Suppressor macrophage treated with lipopolysaccharide for 1 hour (primary cell): ENCODE measurements around the gene MED1.
"Not testable (repeated sequence)": the region's sequence is repeated elsewhere in the genome, so short reads cannot be mapped to it uniquely, and the experiment has no call there.

Experiments
- DNase-seq, 3 donors: peaks; one replicate each; pipeline ENCODE4 v3.0.0-alpha.2; 2020 to 2022

Gene MED1

DNA sequence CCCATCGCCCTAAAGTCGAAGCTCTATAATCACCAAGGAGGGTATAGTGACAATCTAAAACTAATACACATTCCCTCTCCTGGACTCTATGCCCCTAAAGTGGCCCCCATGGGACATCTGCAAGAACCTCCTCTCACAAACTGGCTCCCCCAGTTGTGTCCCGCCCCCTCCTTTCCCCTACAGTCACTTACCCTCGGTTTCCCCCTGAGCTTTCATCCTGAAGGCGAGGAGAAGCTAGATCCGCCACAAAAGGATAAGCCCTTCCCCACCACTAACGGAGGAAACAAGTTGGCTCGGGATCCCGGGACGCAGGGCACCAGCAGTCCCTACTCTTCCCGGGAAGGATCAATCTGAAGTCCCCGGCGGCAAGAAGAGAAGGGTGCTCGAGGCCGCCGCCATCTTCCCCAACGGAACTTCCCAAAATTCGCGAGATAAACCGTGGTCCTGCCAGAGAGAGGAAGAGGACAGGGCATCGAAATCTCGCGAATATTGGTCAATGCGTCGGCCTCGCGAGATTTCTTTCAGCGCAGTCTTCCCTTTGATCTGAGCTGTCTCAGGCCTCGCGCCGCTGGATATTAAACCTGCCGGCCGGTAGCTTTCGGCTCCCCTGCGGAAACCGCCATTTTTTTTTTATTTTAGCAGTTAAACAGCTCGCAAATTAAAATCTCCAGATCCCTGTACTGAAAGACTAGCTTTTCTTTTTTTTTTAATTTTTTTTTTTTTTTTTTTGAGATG, at the start of gene MED1:
Gene MED1 (minus strand): TSS at position 417 of the 735 bp plus-strand sequence. CDS start 201 bp downstream, at position 216.
- peak; percentile 97 to 100 (median 100) for DNase-seq

DNA sequence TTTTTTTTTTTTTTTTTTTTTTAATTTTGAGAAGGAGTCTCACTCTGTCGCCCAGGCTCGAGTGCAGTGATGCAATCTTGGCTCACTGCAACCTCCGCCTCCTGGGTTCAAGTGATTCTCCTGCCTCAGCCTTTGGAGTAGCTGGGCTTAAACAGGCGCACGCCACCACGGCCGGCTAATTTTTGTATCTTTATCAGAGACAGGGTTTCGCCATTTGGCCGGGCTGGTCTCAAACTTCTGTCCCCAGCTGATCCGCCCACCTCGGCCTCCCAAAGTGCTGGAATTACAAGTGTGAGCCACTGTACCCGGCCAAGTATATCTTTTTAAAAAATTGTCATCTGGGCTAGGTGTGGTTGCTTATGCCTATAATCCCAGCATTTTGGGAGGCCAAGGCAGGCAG, 45.9 kb upstream of the MED1 start:
- not testable (repeated sequence) for DNase-seq

GRCh38 chr17:39487946-39488345, 36.9 kb upstream of the MED1 start:
- DNase-seq: no peak

- DNase-seq: not testable (repeated sequence)
These were observed 36.4 kb upstream of the MED1 start for GRCh38 chr17:39487490-39487889.

- no peak for DNase-seq
These were observed 35.2 kb upstream of the MED1 start for GRCh38 chr17:39486242-39486641.

DNA sequence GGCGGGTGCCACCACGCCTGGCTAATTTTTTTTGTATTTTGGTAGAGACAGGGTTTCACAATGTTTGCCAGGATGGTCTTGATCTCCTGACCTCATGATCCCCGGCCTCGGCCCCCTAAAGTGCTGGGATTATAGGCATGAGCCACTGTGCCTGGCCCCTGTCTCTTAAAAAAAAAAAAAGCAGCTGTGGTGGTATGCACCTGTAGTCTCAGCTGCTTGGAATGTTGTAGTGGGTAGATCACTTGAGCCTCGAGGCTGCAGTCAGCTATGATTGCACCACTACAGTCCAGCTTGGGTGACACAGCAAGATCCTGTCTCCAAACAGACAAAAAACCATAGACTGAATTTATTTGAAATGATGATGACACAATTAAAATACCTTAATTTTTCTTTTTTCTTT, 34.5 kb upstream of the MED1 start:
- DNase-seq: no peak

DNA sequence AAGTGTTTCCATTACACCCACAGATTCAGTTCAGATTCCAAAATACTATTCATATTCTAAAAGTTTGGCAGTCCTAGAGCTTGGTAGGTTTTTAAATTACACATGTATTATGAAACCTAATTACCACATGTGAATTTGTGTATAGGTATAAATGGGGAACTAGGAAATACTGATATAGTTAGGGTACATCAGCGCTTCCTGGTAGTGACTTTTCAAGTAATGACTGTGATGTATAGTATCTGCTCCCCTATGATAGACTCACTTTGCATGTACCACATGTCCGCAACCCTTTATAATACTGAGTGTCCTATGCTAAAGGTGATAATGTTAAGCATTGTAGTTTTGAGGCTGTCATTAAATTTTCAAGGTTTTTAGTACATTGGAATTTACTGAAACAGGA, 33.1 kb upstream of the MED1 start:
- no peak for DNase-seq

DNA sequence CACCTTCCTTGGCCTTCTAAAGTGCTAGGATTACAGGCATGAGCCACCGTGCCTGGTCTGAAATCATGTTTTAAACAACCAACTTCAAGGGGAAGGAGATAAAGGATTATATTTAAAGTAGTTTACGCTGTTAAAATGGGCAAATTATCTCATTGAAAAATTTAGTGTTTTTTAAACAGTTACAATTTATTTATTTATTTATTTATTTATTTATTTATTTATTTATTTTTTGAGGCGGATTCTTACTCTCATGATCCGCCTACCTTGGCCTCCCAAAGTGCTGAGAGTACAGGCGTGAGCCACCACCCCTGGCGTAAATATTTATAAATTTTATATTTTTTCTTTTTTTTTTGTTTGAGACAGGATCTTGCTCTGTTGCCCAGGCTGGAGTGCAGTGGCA, 32.4 kb upstream of the MED1 start:
- DNase-seq: no peak

DNA sequence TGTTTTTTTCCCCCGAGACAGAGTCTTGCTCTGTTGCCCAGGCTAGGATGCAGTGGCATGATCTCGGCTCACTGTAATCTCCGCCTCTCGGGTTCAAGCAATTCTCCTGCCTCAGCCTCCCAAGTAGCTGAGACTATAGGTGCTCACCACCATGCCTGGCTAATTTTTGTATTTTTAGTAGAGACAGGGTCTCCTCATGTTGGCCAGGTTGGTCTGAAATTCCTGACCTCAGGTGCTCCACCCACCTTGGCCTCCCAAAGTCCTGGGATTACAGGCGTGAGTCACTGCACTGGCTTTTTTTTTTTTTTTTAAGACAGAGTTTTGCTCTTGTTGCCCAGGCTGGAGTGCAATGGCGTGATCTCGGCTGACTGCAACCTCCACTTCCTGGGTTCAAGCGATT, 28.6 kb upstream of the MED1 start:
- DNase-seq: not testable (repeated sequence)

DNA sequence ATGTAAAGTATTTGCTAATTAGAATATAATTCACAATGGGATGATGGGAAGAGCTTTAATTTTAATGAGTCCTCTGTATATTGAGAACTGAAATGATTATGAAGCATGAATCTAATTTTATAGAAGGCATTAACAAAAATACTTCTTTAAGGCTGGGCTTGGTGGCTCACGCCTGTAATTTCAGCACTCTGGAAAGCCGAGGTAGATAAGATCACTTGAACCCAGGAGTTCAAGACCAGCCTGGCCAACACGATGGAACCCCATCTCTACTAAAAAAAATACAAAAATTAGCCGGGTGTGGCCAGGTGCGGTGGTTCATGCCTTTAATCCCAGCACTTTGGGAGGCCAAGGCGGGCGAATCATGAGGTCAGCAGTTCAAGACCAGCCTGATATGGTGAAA, 22.2 kb upstream of the MED1 start:
- DNase-seq: no peak

GRCh38 chr17:39468610-39469009, 17.5 kb upstream of the MED1 start:
- not testable (repeated sequence) for DNase-seq

DNA sequence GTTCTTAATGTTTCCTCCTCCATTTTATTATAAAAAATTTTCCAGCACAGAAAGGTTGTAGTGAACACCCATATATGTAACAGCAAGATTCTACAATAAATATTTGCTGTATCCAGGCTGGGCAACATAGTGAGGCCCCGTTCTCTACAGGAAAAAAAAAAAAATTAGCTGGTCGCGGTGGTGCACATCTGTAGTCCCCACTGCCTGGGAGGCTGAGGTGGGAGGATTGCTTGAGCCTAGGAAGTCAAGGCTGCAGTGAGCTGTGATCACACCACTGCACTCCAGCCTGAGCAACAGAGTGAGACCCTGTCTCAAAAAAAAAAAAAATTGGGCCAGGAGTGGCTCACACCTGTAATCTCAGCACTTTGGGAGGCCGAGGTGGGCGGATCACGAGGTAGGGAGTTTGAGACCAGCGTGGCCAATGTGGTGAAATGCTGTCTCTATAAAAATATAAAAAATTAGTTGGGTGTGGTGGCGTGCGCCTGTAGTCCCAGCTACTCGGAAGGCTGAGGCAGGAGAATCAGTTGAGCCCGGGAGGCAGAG, 13.6 kb upstream of the MED1 start:
- not testable (repeated sequence) for DNase-seq

GRCh38 chr17:39462631-39463375, 11.7 kb upstream of the MED1 start:
- DNase-seq: peak; percentile 57 to 71 (median 66)

- peak in 1 of 3 donors; percentile 56 for DNase-seq
These were observed 11.0 kb upstream of the MED1 start for GRCh38 chr17:39461926-39462569.

DNA sequence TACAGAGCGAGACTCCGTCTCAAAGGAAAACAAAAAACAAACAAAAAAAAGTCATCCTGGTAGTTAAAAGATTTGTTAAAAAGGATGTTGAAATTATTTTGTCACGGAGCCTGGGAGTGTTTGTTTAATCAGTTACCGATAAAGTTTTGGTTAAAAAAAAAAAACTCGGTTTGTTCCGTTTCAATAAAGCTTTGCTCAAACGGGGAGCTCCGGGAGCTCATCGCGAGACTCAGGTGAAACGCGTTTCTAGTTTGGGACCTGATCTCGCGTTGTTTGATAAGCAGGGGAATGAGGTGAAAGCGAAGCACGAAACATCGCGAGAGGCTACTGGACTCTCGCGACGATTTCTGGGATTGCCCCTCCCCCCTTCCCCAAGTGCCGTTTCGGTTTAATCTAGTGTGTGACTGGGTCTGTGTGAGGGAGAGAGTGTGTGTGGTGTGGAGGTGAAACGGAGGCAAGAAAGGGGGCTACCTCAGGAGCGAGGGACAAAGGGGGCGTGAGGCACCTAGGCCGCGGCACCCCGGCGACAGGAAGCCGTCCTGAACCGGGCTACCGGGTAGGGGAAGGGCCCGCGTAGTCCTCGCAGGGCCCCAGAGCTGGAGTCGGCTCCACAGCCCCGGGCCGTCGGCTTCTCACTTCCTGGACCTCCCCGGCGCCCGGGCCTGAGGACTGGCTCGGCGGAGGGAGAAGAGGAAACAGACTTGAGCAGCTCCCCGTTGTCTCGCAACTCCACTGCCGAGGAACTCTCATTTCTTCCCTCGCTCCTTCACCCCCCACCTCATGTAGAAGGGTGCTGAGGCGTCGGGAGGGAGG, 10.3 kb upstream of the MED1 start, which contains the start of gene CDK12:
Gene CDK12 (plus strand): TSS at position 374 of the 813 bp plus-strand sequence. CDS start 586 bp downstream, outside the sequence.
- DNase-seq: peak; percentile 97 to 100 (median 100)

DNA sequence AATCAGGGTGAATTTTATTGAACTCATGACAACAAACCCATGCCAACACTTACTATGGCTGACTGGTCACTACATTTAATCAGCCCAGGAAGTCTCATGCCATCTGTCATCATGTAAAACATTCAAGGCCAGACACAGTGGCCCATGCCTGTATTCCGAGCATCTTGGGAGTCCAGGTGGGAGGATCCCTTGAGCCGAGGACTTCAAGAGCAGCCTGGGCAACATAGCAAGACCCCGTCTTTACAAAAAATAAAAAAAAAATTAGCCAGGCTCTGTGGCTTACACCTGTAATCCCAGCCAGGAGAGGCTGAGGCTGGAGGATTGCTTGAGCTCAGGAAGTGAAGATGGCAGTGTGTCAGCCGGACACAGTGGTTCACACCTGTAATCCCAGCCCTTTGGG, 4.9 kb upstream of the MED1 start:
- no peak for DNase-seq

DNA sequence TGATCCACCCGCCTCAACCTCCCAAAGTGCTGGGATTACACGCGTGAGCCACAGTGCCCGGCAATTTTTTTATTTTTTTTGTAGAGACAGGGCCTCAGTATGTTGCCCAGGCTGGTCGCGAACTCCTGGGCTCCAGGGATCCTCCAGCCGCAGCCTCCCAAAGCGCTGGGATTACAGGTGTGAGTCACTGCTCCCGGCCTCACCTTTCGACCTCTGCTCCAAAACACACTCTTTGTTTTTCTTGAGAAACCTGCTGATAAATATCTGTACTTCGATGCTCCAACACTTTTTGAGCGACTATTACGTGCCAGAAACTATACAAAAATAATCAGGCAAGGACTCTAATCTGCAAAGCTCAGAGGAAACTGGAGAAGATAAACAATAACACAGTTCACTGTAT, 1.0 kb downstream of the MED1 start:
- DNase-seq: no peak

- no peak for DNase-seq
These were observed 3.5 kb downstream of the MED1 start for GRCh38 chr17:39447561-39447960.

DNA sequence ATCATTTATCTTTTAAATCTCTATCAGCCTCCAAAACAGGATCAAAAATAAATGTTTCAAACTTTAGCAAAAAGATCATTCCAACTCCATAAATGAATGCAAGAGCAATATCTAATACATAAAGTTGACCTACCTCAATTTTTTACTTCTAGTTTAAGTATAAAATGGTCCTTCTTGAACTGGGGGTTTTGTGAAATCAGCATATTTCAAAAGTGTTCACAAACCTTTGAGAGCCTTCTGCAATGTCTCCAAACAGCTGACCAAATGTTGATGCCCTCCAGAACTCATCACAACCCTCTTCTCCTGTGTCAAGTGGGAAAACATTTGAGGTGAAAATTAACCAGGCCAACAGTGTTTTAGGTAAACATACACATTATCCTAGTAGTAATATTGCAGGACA, 7.7 kb downstream of the MED1 start:
- DNase-seq: no peak

DNA sequence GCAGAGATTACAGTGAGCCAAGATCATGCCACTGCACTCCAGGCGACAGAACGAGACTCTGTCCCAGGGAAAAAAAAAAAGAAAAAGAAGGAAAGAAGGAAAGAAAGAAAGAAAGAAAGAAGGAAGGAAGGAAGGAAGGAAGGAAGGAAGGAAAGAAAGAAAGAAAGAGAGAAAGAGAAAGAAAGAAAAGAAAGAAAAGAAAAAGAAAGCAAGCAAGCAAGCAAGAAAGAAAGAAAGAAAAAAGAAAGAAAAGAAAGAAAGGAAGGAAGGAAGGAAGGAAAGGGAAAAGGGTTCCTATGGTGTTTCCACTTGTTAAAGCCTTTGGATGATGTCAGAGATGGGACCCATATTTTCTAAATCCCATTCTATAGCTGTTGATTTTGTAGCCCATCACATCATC, 11.2 kb downstream of the MED1 start:
- DNase-seq: not testable (repeated sequence)

DNA sequence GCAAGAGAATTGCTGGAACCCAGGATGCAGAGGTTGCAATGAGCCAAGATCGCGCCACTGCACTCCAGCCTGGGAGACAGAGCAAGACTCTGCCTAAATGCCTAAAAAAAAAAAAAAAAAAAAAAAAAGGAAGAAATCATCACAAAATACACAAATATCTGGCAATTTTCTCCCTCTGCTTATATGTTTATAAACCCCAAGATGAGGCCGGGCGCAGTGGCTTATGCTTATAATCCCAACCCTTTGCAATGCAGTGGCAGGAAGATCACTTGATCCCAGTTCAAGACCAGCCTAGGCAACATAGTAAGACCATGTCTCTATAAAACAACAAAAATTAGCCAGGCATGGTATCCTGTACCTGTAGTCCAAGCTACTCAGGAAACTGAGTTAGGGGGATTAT, 21.5 kb downstream of the MED1 start:
- no peak for DNase-seq

GRCh38 chr17:39416141-39416540, 34.9 kb downstream of the MED1 start:
- no peak for DNase-seq
